CD14-positive monocyte (primary cell): ENCODE results near the gene GNLY. TPM values are rescaled to one million over a fixed set of nuclear protein-coding genes. Genes with fewer than 3 reads are reported as not detected.

ENCODE experiments used
- DNase-seq, 3 donors: peaks; one replicate each; pipeline ENCODE4 v3.0.0-alpha.2; 2011 to 2022
- H2AFZ ChIP-seq: 2 replicates; pipeline ENCODE4 v1.6.0; 2012; ENCODE audit warnings: mild to moderate bottlenecking, low read depth, low read length, inconsistent platforms; ENCODE audit not compliant: insufficient read depth, poor library complexity, severe bottlenecking
- H3K27ac ChIP-seq, 2 donors: 1 replicate in 1 of 2; 2 replicates in 1 of 2; pipeline ENCODE4 v1.5.1; 2012 to 2013; ENCODE audit warnings: low read length in 2 of 2, control low read depth in 1 of 2, inconsistent platforms in 1 of 2, low read depth in 1 of 2, mild to moderate bottlenecking in 1 of 2
- H3K27me3 ChIP-seq, 2 donors: one replicate each; pipeline versions ENCODE4 v1.6.0 to v1.6.1; 2011 to 2013; ENCODE audit warnings: low read length in 2 of 2; ENCODE audit not compliant: control insufficient read depth in 2 of 2, insufficient read depth in 2 of 2
- H3K36me3 ChIP-seq, 2 donors: replicated peaks in 1 of 2; 1 replicate in 1 of 2; 2 replicates in 1 of 2; pipeline versions ENCODE4 v1.5.1 to v1.6.1; 2012 to 2013; ENCODE audit warnings: low read length in 2 of 2, control low read depth in 1 of 2, inconsistent platforms in 1 of 2, mild to moderate bottlenecking in 1 of 2; ENCODE audit not compliant: insufficient read depth in 2 of 2, control insufficient read depth in 1 of 2
- H3K4me1 ChIP-seq, 2 donors: 1 replicate in 1 of 2; 2 replicates in 1 of 2; pipeline versions ENCODE4 v1.5.1 to v1.6.1; 2012 to 2013; ENCODE audit warnings: low read length in 2 of 2, control low read depth in 1 of 2, inconsistent platforms in 1 of 2, mild to moderate bottlenecking in 1 of 2, moderate library complexity in 1 of 2; ENCODE audit not compliant: insufficient read depth in 2 of 2, control insufficient read depth in 1 of 2
- H3K4me2 ChIP-seq: replicated peaks from 2 replicates; pipeline ENCODE3; 2012; ENCODE audit warnings: low read length, moderate library complexity, mild to moderate bottlenecking; ENCODE audit not compliant: poor library complexity, severe bottlenecking; ENCODE audit errors: extremely low read depth
- H3K4me3 ChIP-seq, 3 experiments: fragments of 200-600 bp in 1 of 3; sonication (generic) in 1 of 3; replicated peaks in 1 of 3; 1 replicate in 2 of 3; 2 replicates in 1 of 3; pipeline ENCODE4 v1.5.1; 2011 to 2013; ENCODE audit warnings: low read length in 3 of 3, mild to moderate bottlenecking in 3 of 3, control low read depth in 2 of 3, low read depth in 2 of 3, inconsistent platforms in 1 of 3, moderate library complexity in 1 of 3
- H3K79me2 ChIP-seq: 2 replicates; pipeline ENCODE4 v1.6.0; 2012; ENCODE audit warnings: mild to moderate bottlenecking, control low read depth, inconsistent platforms, low read length, moderate library complexity; ENCODE audit not compliant: insufficient read depth
- H3K9ac ChIP-seq: 2 replicates; pipeline ENCODE4 v1.6.0; 2017; ENCODE audit warnings: low read length, mild to moderate bottlenecking; ENCODE audit not compliant: insufficient read depth, poor library complexity, severe bottlenecking
- H3K9me3 ChIP-seq, 2 donors: replicated peaks in 1 of 2; 1 replicate in 1 of 2; 2 replicates in 1 of 2; pipeline versions ENCODE4 v1.5.1 to v1.6.1; 2012 to 2013; ENCODE audit warnings: low read length in 2 of 2, control low read depth in 1 of 2; ENCODE audit not compliant: control insufficient read depth in 1 of 2, insufficient read depth in 1 of 2
- H4K20me1 ChIP-seq: 2 replicates; pipeline ENCODE4 v1.6.0; 2012; ENCODE audit warnings: mild to moderate bottlenecking, low read length, control low read depth, moderate library complexity; ENCODE audit not compliant: insufficient read depth
- H3K27ac Mint-ChIP-seq, 7 donors: one replicate each; pipeline ENCODE4 v1.8.0; 2020; ENCODE audit warnings: mild to moderate bottlenecking in 7 of 7, mixed read lengths in 7 of 7, moderate library complexity in 6 of 7, inconsistent platforms in 2 of 7
- H3K27me3 Mint-ChIP-seq, 3 donors: one replicate each; pipeline ENCODE4 v1.8.0; 2021 to 2022; ENCODE audit warnings: low read depth in 3 of 3, mild to moderate bottlenecking in 3 of 3, mixed read lengths in 3 of 3, moderate library complexity in 3 of 3, inconsistent platforms in 1 of 3
- H3K36me3 Mint-ChIP-seq, 2 donors: one replicate each; pipeline ENCODE4 v1.8.0; 2020; ENCODE audit warnings: mixed read lengths in 2 of 2, inconsistent platforms in 1 of 2, mild to moderate bottlenecking in 1 of 2
- H3K4me1 Mint-ChIP-seq: one replicate; pipeline ENCODE4 v1.8.0; 2020; ENCODE audit warnings: mild to moderate bottlenecking, mixed read lengths
- H3K4me3 Mint-ChIP-seq, 2 donors: one replicate each; pipeline ENCODE4 v1.8.0; 2020; ENCODE audit warnings: mild to moderate bottlenecking in 2 of 2, mixed read lengths in 2 of 2, moderate library complexity in 1 of 2
- H3K9me3 Mint-ChIP-seq, 7 donors: one replicate each; pipeline ENCODE4 v1.8.0; 2020 to 2022; ENCODE audit warnings: mixed read lengths in 7 of 7, mild to moderate bottlenecking in 6 of 7, moderate library complexity in 6 of 7, inconsistent platforms in 2 of 7
- WGBS: methylation state at CpG from one replicate; pipeline ENCODE4 v1.1.5; 2013; ENCODE audit warnings: missing lambda C conversion rate; ENCODE audit not compliant: insufficient coverage; 5-methylcytosine and 5-hydroxymethylcytosine counted together
- intact Hi-C, 2 donors: fragments of 100-400 bp; cut with micrococcal nuclease; formaldehyde crosslinking; loops; one replicate each; pipeline versions ENCODE4 v1.15.0 to v1.15.1; 2023
- polyA plus RNA-seq, 3 donors: library from polyadenylated mRNA; depleted of rRNA in 1 of 3; unstranded in 2 of 3; stranded (reverse) in 1 of 3; fragments of 300-500 nt in 2 of 3; fragments of >200 nt in 1 of 3; fragmentation: Illumina TruSeq in 2 of 3; gene quantifications; 1 replicate in 2 of 3; 2 replicates in 1 of 3; pipeline ENCODE4 v1.2.3, GENCODE V29; 2012 to 2021
- TF ChIP-seq, protein P1 (sequence below): fragments of 200-600 bp; IDR thresholded peaks from one replicate; pipeline ENCODE4 v1.8.0; 2022; ENCODE audit warnings: antibody characterized with exemption, mild to moderate bottlenecking

GNLY gene
- polyA plus RNA-seq, 3 donors: 4.6 to 13.2 (median 11.1) TPM

GRCh38 chr2:85737481-85737880, 43.3 kb downstream of the GNLY start:
- Histone ChIP-seq H3K79me2 (no peaks in the 10 kb centered on the region), H3K27me3 (no peaks in the 10 kb centered on the region), H3K27ac (no peak overlapping the region), H3K36me3 (no peaks in the 10 kb centered on the region), H3K4me3 (no peak overlapping the region), H4K20me1 (no peaks in the 10 kb centered on the region), H3K4me1 (peaks cover 0 to 2% of the 10 kb centered on the region in 2 donors), H3K4me2 (no peak overlapping the region), H3K9me3 (no peaks in the 10 kb centered on the region), H2AFZ (no peak overlapping the region), H3K9ac (no peak overlapping the region)
- Mint-ChIP-seq H3K36me3 (no peaks in the 10 kb centered on the region), H3K9me3 (peaks cover 0 to 6% (median 0%) of the 10 kb centered on the region in 7 donors), H3K4me1 (peaks cover 7% of the 10 kb centered on the region), H3K27me3 (peaks cover 13 to 17% (median 14%) of the 10 kb centered on the region in 3 donors), H3K4me3 (no peak overlapping the region), H3K27ac (no peak overlapping the region)
- TF ChIP-seq, protein P1, sequence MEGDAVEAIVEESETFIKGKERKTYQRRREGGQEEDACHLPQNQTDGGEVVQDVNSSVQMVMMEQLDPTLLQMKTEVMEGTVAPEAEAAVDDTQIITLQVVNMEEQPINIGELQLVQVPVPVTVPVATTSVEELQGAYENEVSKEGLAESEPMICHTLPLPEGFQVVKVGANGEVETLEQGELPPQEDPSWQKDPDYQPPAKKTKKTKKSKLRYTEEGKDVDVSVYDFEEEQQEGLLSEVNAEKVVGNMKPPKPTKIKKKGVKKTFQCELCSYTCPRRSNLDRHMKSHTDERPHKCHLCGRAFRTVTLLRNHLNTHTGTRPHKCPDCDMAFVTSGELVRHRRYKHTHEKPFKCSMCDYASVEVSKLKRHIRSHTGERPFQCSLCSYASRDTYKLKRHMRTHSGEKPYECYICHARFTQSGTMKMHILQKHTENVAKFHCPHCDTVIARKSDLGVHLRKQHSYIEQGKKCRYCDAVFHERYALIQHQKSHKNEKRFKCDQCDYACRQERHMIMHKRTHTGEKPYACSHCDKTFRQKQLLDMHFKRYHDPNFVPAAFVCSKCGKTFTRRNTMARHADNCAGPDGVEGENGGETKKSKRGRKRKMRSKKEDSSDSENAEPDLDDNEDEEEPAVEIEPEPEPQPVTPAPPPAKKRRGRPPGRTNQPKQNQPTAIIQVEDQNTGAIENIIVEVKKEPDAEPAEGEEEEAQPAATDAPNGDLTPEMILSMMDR: no peak
- DNase-seq: no peak
- intact Hi-C loops: no loop called here
- 100% methylated on average over 4 of the region's 4 CpGs for WGBS

- no peaks in the 10 kb centered on the region for H3K79me2 ChIP-seq
- no peak overlapping the region for H3K9ac ChIP-seq
- no peak for DNase-seq
- Mint-ChIP-seq H3K9me3 (peaks cover 0 to 5% (median 0%) of the 10 kb centered on the region in 7 donors), H3K4me1 (peaks cover 12% of the 10 kb centered on the region), H3K27me3 (peaks cover 15 to 22% (median 18%) of the 10 kb centered on the region in 3 donors), H3K36me3 (no peaks in the 10 kb centered on the region), H3K4me3 (no peak overlapping the region), H3K27ac (no peak overlapping the region)
- no peaks in the 10 kb centered on the region for H4K20me1 ChIP-seq
- H3K9me3 ChIP-seq: no peaks in the 10 kb centered on the region
- 100% methylated on average over 2 of the region's 4 CpGs for WGBS
- peaks cover 0 to 3% of the 10 kb centered on the region in 2 donors for H3K27me3 ChIP-seq
- H3K4me2 ChIP-seq: no peak overlapping the region
- peaks cover 0 to 3% of the 10 kb centered on the region in 2 donors for H3K4me1 ChIP-seq
- H2AFZ ChIP-seq: no peak overlapping the region
- H3K27ac ChIP-seq: no peak overlapping the region
- TF ChIP-seq, protein P1: no peak
- no peak overlapping the region for H3K4me3 ChIP-seq
- H3K36me3 ChIP-seq: no peaks in the 10 kb centered on the region
- intact Hi-C loops: no loop called here
Measured at GRCh38 chr2:85737961-85738360, 43.8 kb downstream of the GNLY start.
